ENCODE data around the gene RPE. TPM values are rescaled to one million over a fixed set of nuclear protein-coding genes. Genes with fewer than 3 reads are reported as not detected.

The RPE gene
- total RNA-seq, 4 donors from 2014 or later, result 37.0 to 49.4 (median 39.5) TPM

GRCh38 chr2:210004881-210005280 lies 2.4 kb downstream of the RPE start:
- intact Hi-C loops (cut with DNase I), result no loop called here
- H3K9me3 ChIP-seq, result no peaks in the 10 kb centered on the region
- no peak overlapping the region for H3K4me3 ChIP-seq
- peaks cover 0 to 16% (median 7%) of the 10 kb centered on the region in 4 donors for H3K36me3 ChIP-seq
- no peaks in the 10 kb centered on the region for H3K27me3 ChIP-seq
- H3K27ac ChIP-seq (replicated peaks in 1 of 4), result peak overlapping the region in 1 of 4 donors; percentile 50
- peaks cover 28 to 61% (median 52%) of the 10 kb centered on the region in 4 donors for H3K4me1 ChIP-seq
- WGBS, result 74% methylated on average over 2 of the region's 2 CpGs
- no peak for DNase-seq (ENCODE audit: extremely low spot score)
- TF ChIP-seq POLR2A (IDR thresholded peaks at IDR 0.05; ENCODE audit: low read depth) (no peak), EP300 (IDR thresholded peaks at IDR 0.05) (no peak), POLR2AphosphoS5 (IDR thresholded peaks at IDR 0.05) (no peak)
- TF ChIP-seq, protein P1, sequence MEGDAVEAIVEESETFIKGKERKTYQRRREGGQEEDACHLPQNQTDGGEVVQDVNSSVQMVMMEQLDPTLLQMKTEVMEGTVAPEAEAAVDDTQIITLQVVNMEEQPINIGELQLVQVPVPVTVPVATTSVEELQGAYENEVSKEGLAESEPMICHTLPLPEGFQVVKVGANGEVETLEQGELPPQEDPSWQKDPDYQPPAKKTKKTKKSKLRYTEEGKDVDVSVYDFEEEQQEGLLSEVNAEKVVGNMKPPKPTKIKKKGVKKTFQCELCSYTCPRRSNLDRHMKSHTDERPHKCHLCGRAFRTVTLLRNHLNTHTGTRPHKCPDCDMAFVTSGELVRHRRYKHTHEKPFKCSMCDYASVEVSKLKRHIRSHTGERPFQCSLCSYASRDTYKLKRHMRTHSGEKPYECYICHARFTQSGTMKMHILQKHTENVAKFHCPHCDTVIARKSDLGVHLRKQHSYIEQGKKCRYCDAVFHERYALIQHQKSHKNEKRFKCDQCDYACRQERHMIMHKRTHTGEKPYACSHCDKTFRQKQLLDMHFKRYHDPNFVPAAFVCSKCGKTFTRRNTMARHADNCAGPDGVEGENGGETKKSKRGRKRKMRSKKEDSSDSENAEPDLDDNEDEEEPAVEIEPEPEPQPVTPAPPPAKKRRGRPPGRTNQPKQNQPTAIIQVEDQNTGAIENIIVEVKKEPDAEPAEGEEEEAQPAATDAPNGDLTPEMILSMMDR (IDR thresholded peaks at IDR 0.05), result no peak

- intact Hi-C loops (cut with DNase I), result no loop called here
- H3K9me3 ChIP-seq, result no peaks in the 10 kb centered on the region
- TF ChIP-seq POLR2AphosphoS5 (IDR thresholded peaks at IDR 0.05) (no peak), EP300 (IDR thresholded peaks at IDR 0.05) (no peak)
- peaks cover 0 to 39% (median 18%) of the 10 kb centered on the region in 4 donors for H3K36me3 ChIP-seq
- peaks cover 23 to 58% (median 46%) of the 10 kb centered on the region in 4 donors for H3K4me1 ChIP-seq
- H3K27me3 ChIP-seq, result no peaks in the 10 kb centered on the region
- no peak overlapping the region for H3K27ac ChIP-seq (replicated peaks in 1 of 4)
- no peak for DNase-seq (ENCODE audit: extremely low spot score)
- 77% methylated on average over 2 of the region's 2 CpGs for WGBS
- no peak overlapping the region for H3K4me3 ChIP-seq
Measured at GRCh38 chr2:210007895-210008294, 5.5 kb downstream of the RPE start.

GRCh38 chr2:210009126-210009525 lies 6.7 kb downstream of the RPE start:
- Histone ChIP-seq H3K27me3 (no peaks in the 10 kb centered on the region), H3K27ac (replicated peaks in 1 of 4) (no peak overlapping the region), H3K4me3 (no peak overlapping the region), H3K4me1 (peaks cover 13 to 46% (median 35%) of the 10 kb centered on the region in 4 donors), H3K9me3 (no peaks in the 10 kb centered on the region), H3K36me3 (peaks cover 0 to 50% (median 24%) of the 10 kb centered on the region in 4 donors)
- intact Hi-C loops (cut with DNase I), result no loop called here
- TF ChIP-seq, protein P1 (IDR thresholded peaks at IDR 0.05), result no peak
- no peak for TF ChIP-seq POLR2AphosphoS5 (IDR thresholded peaks at IDR 0.05)
- TF ChIP-seq POLR2A (IDR thresholded peaks at IDR 0.05; ENCODE audit: low read depth), result no peak
- TF ChIP-seq EP300 (IDR thresholded peaks at IDR 0.05), result no peak
- DNase-seq (ENCODE audit: extremely low spot score), result no peak
- 76% methylated on average over 6 of the region's 6 CpGs for WGBS

DNA sequence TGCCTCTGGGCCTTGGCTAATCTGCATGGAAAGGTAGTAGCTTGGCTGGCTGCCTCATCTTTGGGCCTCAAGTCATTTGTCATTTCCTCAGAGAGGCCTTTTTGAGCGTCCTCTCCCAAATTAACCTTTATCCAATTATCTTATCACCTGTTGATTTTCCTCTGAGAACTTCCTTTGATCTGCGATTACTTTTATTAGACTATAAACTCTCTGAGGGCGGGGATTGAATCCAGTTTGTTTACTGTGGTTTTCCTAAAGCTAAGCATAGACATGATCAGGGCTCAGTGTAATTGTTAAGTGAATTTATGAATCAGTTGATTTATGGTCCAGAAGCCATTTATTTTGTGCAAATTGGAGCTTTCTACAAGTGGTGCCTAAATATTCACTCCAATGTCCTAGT lies 7.5 kb downstream of the RPE start:
- Histone ChIP-seq H3K27ac (replicated peaks in 1 of 4) (no peak overlapping the region), H3K4me3 (no peak overlapping the region), H3K27me3 (no peaks in the 10 kb centered on the region), H3K36me3 (peaks cover 0 to 55% (median 27%) of the 10 kb centered on the region in 4 donors), H3K9me3 (no peaks in the 10 kb centered on the region), H3K4me1 (peaks cover 9 to 38% (median 27%) of the 10 kb centered on the region in 4 donors)
- intact Hi-C loops (cut with DNase I), result no loop called here
- DNase-seq (ENCODE audit: extremely low spot score), result no peak
- TF ChIP-seq POLR2A (IDR thresholded peaks at IDR 0.05; ENCODE audit: low read depth), result no peak
- TF ChIP-seq, protein P1 (IDR thresholded peaks at IDR 0.05), result no peak
- WGBS, result 81% methylated on average over 3 of the region's 3 CpGs

GRCh38 chr2:210020138-210020537 lies 17.7 kb downstream of the RPE start:
- peaks cover 0 to 12% (median 2%) of the 10 kb centered on the region in 4 donors for H3K4me1 ChIP-seq
- no peak overlapping the region for H3K4me3 ChIP-seq
- no peaks in the 10 kb centered on the region for H3K27me3 ChIP-seq
- H3K9me3 ChIP-seq, result no peaks in the 10 kb centered on the region
- H3K36me3 ChIP-seq, result peaks cover 29 to 98% (median 68%) of the 10 kb centered on the region in 4 donors
- H3K27ac ChIP-seq (replicated peaks in 1 of 4), result no peak overlapping the region
- intact Hi-C loops (cut with DNase I), result no loop called here
- no peak for DNase-seq (ENCODE audit: extremely low spot score)
- 86% methylated on average over 1 of the region's 1 CpG for WGBS
- TF ChIP-seq POLR2A (IDR thresholded peaks at IDR 0.05; ENCODE audit: low read depth), result no peak
- no peak for TF ChIP-seq POLR2AphosphoS5 (IDR thresholded peaks at IDR 0.05)
- TF ChIP-seq, protein P1 (IDR thresholded peaks at IDR 0.05), result no peak
- no peak for TF ChIP-seq EP300 (IDR thresholded peaks at IDR 0.05)
